ENCODE data around the gene FAF1. TPM values are rescaled to one million over a fixed set of nuclear protein-coding genes. Genes with fewer than 3 reads are reported as not detected.

FAF1 gene
- total and polyA plus RNA-seq, 2 of the 8 experiments (the other 6 are each of a cell fraction or from before 2014, with no cell fraction given) = 10.8 to 65.9 TPM

GRCh38 chr1:50420689-50421365, 539.2 kb downstream of the FAF1 start:
- DNase-seq (ENCODE audit: low read depth in 1 of 2, low spot score in 2 of 2) = peak in 1 of 2 experiments; percentile 81
- FAIRE-seq = no peak
- Histone ChIP-seq H2BK5ac (ENCODE audit: low read depth, low read length) (no peak overlapping the region), H4K8ac (ENCODE audit: extremely low read depth, insufficient read depth, low read length) (peak overlapping the region; percentile 35; the same call in 1 of the 2 replicates), H3K27me3 (replicated peaks in 1 of 4; ENCODE audit: control insufficient read depth in 3 of 4, extremely low read depth in 1 of 4, insufficient read depth in 3 of 4, low read length in 3 of 4) (peaks cover 98 to 100% (median 99%) of the 10 kb centered on the region in 4 experiments), H3K14ac (ENCODE audit: insufficient read length) (no peak overlapping the region), H3K4me2 (ENCODE audit: insufficient read depth in 1 of 2, low read depth in 2 of 2, low read length in 2 of 2) (peak overlapping the region; percentile 53 to 77), H3K56ac (replicated peaks; ENCODE audit: insufficient read length, low read depth, low read length) (no peak overlapping the region), H3K9me3 (ENCODE audit: insufficient read depth in 2 of 2, low read depth in 1 of 2, low read length in 1 of 2) (no peaks in the 10 kb centered on the region; a peak in 1 of 4 replicates), H4K5ac (ENCODE audit: insufficient read length, low read depth, low read length) (no peak overlapping the region), H3K9ac (replicated peaks in 1 of 4; ENCODE audit: extremely low read depth in 1 of 4, low read depth in 3 of 4, low read length in 3 of 4) (no peak overlapping the region), H2AK5ac (ENCODE audit: low read depth, low read length) (no peak overlapping the region), H2BK12ac (ENCODE audit: low read depth, low read length) (peak overlapping the region; percentile 50; the same call in 1 of the 2 replicates), H3K4me1 (replicated peaks in 1 of 4; ENCODE audit: control insufficient read depth in 3 of 4, insufficient read depth in 4 of 4, low read length in 3 of 4) (peaks cover 4 to 26% (median 18%) of the 10 kb centered on the region in 4 experiments; a peak in 6 of 7 replicates), H3K27ac (ENCODE audit: low read depth, low read length) (no peak overlapping the region), H4K91ac (replicated peaks; ENCODE audit: insufficient read length, low read length) (no peak overlapping the region), H2BK20ac (ENCODE audit: low read length) (no peak overlapping the region), H4K20me1 (replicated peaks in 1 of 2; ENCODE audit: control insufficient read depth in 1 of 2, insufficient read depth in 2 of 2, low read length in 2 of 2) (peaks cover 14 to 32% of the 10 kb centered on the region in 2 experiments), H2BK120ac (replicated peaks; ENCODE audit: low read depth, low read length) (no peak overlapping the region), H2BK15ac (ENCODE audit: low read length) (no peak overlapping the region), H3K18ac (ENCODE audit: extremely low read depth, low read length) (peak overlapping the region; percentile 48; the same call in 1 of the 2 replicates), H3K23me2 (ENCODE audit: low read depth, low read length) (peaks cover 15% of the 10 kb centered on the region), H2AFZ (ENCODE audit: low read length) (peak overlapping the region; percentile 66; the same call in 1 of the 2 replicates), H3K4ac (replicated peaks; ENCODE audit: insufficient read length, low read depth, low read length) (no peak overlapping the region), H3K36me3 (ENCODE audit: control insufficient read depth in 2 of 4, insufficient read depth in 4 of 4, low read length in 3 of 4) (peaks cover 0 to 13% (median 0%) of the 10 kb centered on the region in 4 experiments; a peak in 1 of 8 replicates), H3K79me1 (ENCODE audit: low read depth, low read length) (no peaks in the 10 kb centered on the region), H3K23ac (ENCODE audit: insufficient read length) (no peak overlapping the region), H3K79me2 (ENCODE audit: control insufficient read depth in 1 of 2, insufficient read depth in 2 of 2, low read length in 2 of 2) (no peaks in the 10 kb centered on the region), H3K4me3 (ENCODE audit: extremely low read depth in 1 of 4, insufficient read depth in 2 of 4, low read depth in 3 of 4, low read length in 4 of 4) (peak overlapping the region; percentile 2 to 51 (median 19); a peak in 6 of 8 replicates)
- ChIA-PET POLR2A (ENCODE audit: partially characterized antibody) (interaction anchor here (0.8 kb wide), 1 partner anchor 10 kb away, joined by 3 read pairs; no protein-coding TSS in a partner anchor), CTCF (ENCODE audit: partially characterized antibody) (interaction anchor here (1.9 to 7.4 kb wide), 3 partner anchors 9 to 183 kb away, joined by 4 to 32 read pairs (median 5); no protein-coding TSS in a partner anchor)
- WGBS, 2 experiments (ENCODE audit: extremely low coverage in 1 of 2, insufficient coverage in 1 of 2, insufficient read length in 1 of 2, insufficient replicate concordance in 2 of 2, low coverage in 1 of 2, low lambda C conversion rate in 2 of 2, missing lambda C conversion rate in 1 of 2) = 2% methylated on average over 68 of the region's 69 CpGs; no CpG with 5 or more reads in 1 of the 2 experiments
- TF ChIP-seq RNF2 (IDR thresholded peaks at IDR 0.05; ENCODE audit: borderline replicate concordance, low read depth, low read length, missing control alignments, poor library complexity, severe bottlenecking) = peak; percentile 24
- TF ChIP-seq CREB1 (IDR thresholded peaks at IDR 0.05) = peak; percentile 88
- TF ChIP-seq RBBP5 (IDR thresholded peaks at IDR 0.05; ENCODE audit: borderline replicate concordance, low read depth, low read length) = peak; percentile 61; the same call in 1 of the 2 replicates
- peak; percentile 88 for TF ChIP-seq MAX (IDR thresholded peaks at IDR 0.05)
- TF ChIP-seq KDM4A (IDR thresholded peaks at IDR 0.05; ENCODE audit: low read depth, low read length, severe bottlenecking) = peak; percentile 89
- peak; percentile 72; the same call in 1 of the 2 replicates for TF ChIP-seq E2F6 (IDR thresholded peaks at IDR 0.05)
- TF ChIP-seq, protein P1, sequence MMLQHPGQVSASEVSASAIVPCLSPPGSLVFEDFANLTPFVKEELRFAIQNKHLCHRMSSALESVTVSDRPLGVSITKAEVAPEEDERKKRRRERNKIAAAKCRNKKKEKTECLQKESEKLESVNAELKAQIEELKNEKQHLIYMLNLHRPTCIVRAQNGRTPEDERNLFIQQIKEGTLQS (IDR thresholded peaks at IDR 0.05; ENCODE audit: insufficient read depth, low read depth, low read length) = no peak
- TF ChIP-seq TAF1 (IDR thresholded peaks at IDR 0.05; ENCODE audit: low read depth, low read length) = no peak
- no peak for TF ChIP-seq CHD1 (IDR thresholded peaks at IDR 0.05; ENCODE audit: low read depth, low read length)

Data from H1 (cell line).